ENCODE results near the gene SLC32A1.

- TF ChIP-seq POLR2A (IDR thresholded peaks at IDR 0.05) (no peak), CTCF (IDR thresholded peaks at IDR 0.05 in 8 of 11, conservative IDR thresholded peaks at IDR 0.05 in 3 of 11) (no peak)
These were observed 33.0 kb downstream of the SLC32A1 start for GRCh38 chr20:38757145-38757775.

Data from spleen (tissue), 7 donors.